Body of pancreas (tissue), 4 donors: Measurements from ENCODE around the gene LINS1.

ENCODE experiments used
- POLR2A ChIP-seq, 3 donors: fragments of 450-650 bp; IDR thresholded peaks; one replicate each; pipeline ENCODE4 v1.6.1; 2016; ENCODE audit warnings: antibody characterized with exemption in 3 of 3, mild to moderate bottlenecking in 2 of 3
- TF ChIP-seq, protein P1 (sequence below), 7 experiments: fragments of 450-650 bp in 4 of 7; fragments of 200-600 bp in 3 of 7; sonication (generic) in 3 of 7; IDR thresholded peaks; one replicate each; pipeline ENCODE4 v1.5.1; 2016 to 2019; ENCODE audit warnings: antibody characterized with exemption in 7 of 7

DNA sequence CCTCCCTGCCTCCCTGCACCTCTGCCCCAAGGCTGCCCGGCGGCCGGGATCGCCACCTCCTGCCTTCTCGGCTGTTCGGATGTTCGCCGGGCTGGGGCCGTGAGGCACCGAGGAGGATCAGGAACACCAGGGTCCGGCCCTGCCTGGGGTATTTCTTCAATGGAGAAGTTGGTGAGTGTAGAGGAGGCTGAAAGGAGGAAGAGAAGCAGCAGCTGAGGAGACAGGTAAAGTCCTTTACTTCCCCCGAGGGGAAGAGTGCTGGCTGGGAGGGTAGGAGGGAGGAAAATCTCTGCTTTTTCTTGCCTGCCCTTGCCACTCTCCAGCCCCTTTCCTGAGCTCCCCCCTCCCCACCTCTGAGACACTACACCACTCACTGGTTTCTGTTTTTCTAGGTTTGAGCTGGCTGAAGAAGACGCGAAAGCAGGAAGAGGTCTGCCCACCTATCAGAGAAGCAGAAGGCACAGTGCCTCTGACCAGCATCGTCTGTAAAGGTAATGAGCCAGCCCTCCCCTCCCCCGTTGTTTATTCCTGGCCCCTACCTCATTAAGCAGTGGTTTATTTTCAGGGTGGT is 924 bp upstream of the LINS1 start:
- TF ChIP-seq, protein P1, sequence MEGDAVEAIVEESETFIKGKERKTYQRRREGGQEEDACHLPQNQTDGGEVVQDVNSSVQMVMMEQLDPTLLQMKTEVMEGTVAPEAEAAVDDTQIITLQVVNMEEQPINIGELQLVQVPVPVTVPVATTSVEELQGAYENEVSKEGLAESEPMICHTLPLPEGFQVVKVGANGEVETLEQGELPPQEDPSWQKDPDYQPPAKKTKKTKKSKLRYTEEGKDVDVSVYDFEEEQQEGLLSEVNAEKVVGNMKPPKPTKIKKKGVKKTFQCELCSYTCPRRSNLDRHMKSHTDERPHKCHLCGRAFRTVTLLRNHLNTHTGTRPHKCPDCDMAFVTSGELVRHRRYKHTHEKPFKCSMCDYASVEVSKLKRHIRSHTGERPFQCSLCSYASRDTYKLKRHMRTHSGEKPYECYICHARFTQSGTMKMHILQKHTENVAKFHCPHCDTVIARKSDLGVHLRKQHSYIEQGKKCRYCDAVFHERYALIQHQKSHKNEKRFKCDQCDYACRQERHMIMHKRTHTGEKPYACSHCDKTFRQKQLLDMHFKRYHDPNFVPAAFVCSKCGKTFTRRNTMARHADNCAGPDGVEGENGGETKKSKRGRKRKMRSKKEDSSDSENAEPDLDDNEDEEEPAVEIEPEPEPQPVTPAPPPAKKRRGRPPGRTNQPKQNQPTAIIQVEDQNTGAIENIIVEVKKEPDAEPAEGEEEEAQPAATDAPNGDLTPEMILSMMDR (IDR thresholded peaks at IDR 0.05), result no peak
- no peak for TF ChIP-seq POLR2A (IDR thresholded peaks at IDR 0.05)
